ENCODE measurements around the gene UBE2G2. TPM values are rescaled to one million over a fixed set of nuclear protein-coding genes. Genes with fewer than 3 reads are reported as not detected.

UBE2G2 gene
- total RNA-seq, 2 experiments from 2014 or later = 89.9 to 96.8 TPM

- no peak for TF ChIP-seq CTCF (IDR thresholded peaks at IDR 0.05)
- Mint-ChIP-seq H3K4me3 (no peak overlapping the region), H3K27me3 (peaks cover 19% of the 10 kb centered on the region), H3K36me3 (ENCODE audit: low read depth) (no peaks in the 10 kb centered on the region), H3K9me3 (no peaks in the 10 kb centered on the region), H3K27ac (no peak overlapping the region), H3K4me1 (ENCODE audit: low read depth) (no peaks in the 10 kb centered on the region)
- Histone ChIP-seq H3K27ac (ENCODE audit: low read depth in 1 of 2, low read length in 2 of 2) (no peak overlapping the region), H3K4me1 (ENCODE audit: insufficient read depth, low read length) (no peaks in the 10 kb centered on the region), H3K9me3 (ENCODE audit: control insufficient read depth in 1 of 2, insufficient read depth in 1 of 2, low read length in 2 of 2) (peaks cover 0 to 8% of the 10 kb centered on the region in 2 experiments), H3K27me3 (ENCODE audit: control insufficient read depth in 1 of 2, insufficient read depth in 2 of 2, low read length in 2 of 2) (peaks cover 0 to 2% of the 10 kb centered on the region in 2 experiments), H3K4me3 (ENCODE audit: low read length) (no peak overlapping the region), H3K36me3 (ENCODE audit: insufficient read depth, low read length) (no peaks in the 10 kb centered on the region)
- DNase-seq (no peak), ATAC-seq (ENCODE audit: poor library complexity) (no peak)
- ChIA-PET CTCF (interaction anchor here (1.5 kb wide), 1 partner anchor 10 kb away, joined by 3 read pairs; no protein-coding TSS in a partner anchor), POLR2A (no interaction called here)
- intact Hi-C loops (cut with DNase I, micrococcal nuclease) = no loop called here
Observed at GRCh38 chr21:44732956-44733355, 68.7 kb downstream of the UBE2G2 start.

GRCh38 chr21:44732263-44732662, 69.4 kb downstream of the UBE2G2 start:
- no peak overlapping the region for H3K27ac ChIP-seq (ENCODE audit: low read depth in 1 of 2, low read length in 2 of 2)
- ATAC-seq (ENCODE audit: poor library complexity) (no peak), DNase-seq (no peak)
- Mint-ChIP-seq H3K27ac (no peak overlapping the region), H3K4me3 (no peak overlapping the region), H3K9me3 (no peaks in the 10 kb centered on the region), H3K4me1 (ENCODE audit: low read depth) (no peaks in the 10 kb centered on the region), H3K27me3 (peaks cover 25% of the 10 kb centered on the region), H3K36me3 (ENCODE audit: low read depth) (no peaks in the 10 kb centered on the region)
- TF ChIP-seq CTCF (IDR thresholded peaks at IDR 0.05) = no peak
- H3K4me3 ChIP-seq (ENCODE audit: low read length) = no peak overlapping the region
- intact Hi-C loops (cut with DNase I, micrococcal nuclease) = no loop called here
- H3K4me1 ChIP-seq (ENCODE audit: insufficient read depth, low read length) = no peaks in the 10 kb centered on the region
- peaks cover 0 to 8% of the 10 kb centered on the region in 2 experiments for H3K27me3 ChIP-seq (ENCODE audit: control insufficient read depth in 1 of 2, insufficient read depth in 2 of 2, low read length in 2 of 2)
- ChIA-PET CTCF (interaction anchor here (1.5 kb wide), 1 partner anchor 11 kb away, joined by 3 read pairs; no protein-coding TSS in a partner anchor), POLR2A (no interaction called here)
- H3K9me3 ChIP-seq (ENCODE audit: control insufficient read depth in 1 of 2, insufficient read depth in 1 of 2, low read length in 2 of 2) = peaks cover 0 to 8% of the 10 kb centered on the region in 2 experiments
- H3K36me3 ChIP-seq (ENCODE audit: insufficient read depth, low read length) = no peaks in the 10 kb centered on the region

- Histone ChIP-seq H3K27me3 (ENCODE audit: control insufficient read depth in 1 of 2, insufficient read depth in 2 of 2, low read length in 2 of 2) (peaks cover 0 to 11% of the 10 kb centered on the region in 2 experiments), H3K27ac (ENCODE audit: low read depth in 1 of 2, low read length in 2 of 2) (no peak overlapping the region), H3K36me3 (ENCODE audit: insufficient read depth, low read length) (no peaks in the 10 kb centered on the region), H3K4me1 (ENCODE audit: insufficient read depth, low read length) (no peaks in the 10 kb centered on the region), H3K9me3 (ENCODE audit: control insufficient read depth in 1 of 2, insufficient read depth in 1 of 2, low read length in 2 of 2) (peaks cover 0 to 4% of the 10 kb centered on the region in 2 experiments), H3K4me3 (ENCODE audit: low read length) (no peak overlapping the region)
- ATAC-seq (ENCODE audit: poor library complexity) (no peak), DNase-seq (no peak)
- ChIA-PET POLR2A (no interaction called here), CTCF (interaction anchor here (1.4 kb wide), 1 partner anchor 221 kb away, joined by 4 read pairs; no protein-coding TSS in a partner anchor)
- no peaks in the 10 kb centered on the region for H3K9me3 Mint-ChIP-seq
- H3K36me3 Mint-ChIP-seq (ENCODE audit: low read depth) = no peaks in the 10 kb centered on the region
- H3K4me1 Mint-ChIP-seq (ENCODE audit: low read depth) = no peaks in the 10 kb centered on the region
- H3K27ac Mint-ChIP-seq = no peak overlapping the region
- peaks cover 33% of the 10 kb centered on the region for H3K27me3 Mint-ChIP-seq
- TF ChIP-seq CTCF (IDR thresholded peaks at IDR 0.05) = no peak
- H3K4me3 Mint-ChIP-seq = no peak overlapping the region
- intact Hi-C loops (cut with DNase I, micrococcal nuclease) = no loop called here
Observed at GRCh38 chr21:44730951-44731579, 70.6 kb downstream of the UBE2G2 start.
